DND-41 (cell line): ENCODE data around the gene RANBP9.

Experiments
- CTCF ChIP-seq: IDR thresholded peaks from 2 replicates; pipeline ENCODE4 v1.5.1; 2012; ENCODE audit warnings: borderline replicate concordance, low read length, moderate library complexity, mild to moderate bottlenecking; ENCODE audit not compliant: poor library complexity, severe bottlenecking; ENCODE audit errors: extremely low read depth
- EZH2 ChIP-seq: IDR thresholded peaks from 3 replicates; pipeline ENCODE4 v1.6.1; 2012; ENCODE audit warnings: borderline replicate concordance, low read depth, mild to moderate bottlenecking, moderate library complexity, low read length, inconsistent platforms; ENCODE audit not compliant: severe bottlenecking

DNA sequence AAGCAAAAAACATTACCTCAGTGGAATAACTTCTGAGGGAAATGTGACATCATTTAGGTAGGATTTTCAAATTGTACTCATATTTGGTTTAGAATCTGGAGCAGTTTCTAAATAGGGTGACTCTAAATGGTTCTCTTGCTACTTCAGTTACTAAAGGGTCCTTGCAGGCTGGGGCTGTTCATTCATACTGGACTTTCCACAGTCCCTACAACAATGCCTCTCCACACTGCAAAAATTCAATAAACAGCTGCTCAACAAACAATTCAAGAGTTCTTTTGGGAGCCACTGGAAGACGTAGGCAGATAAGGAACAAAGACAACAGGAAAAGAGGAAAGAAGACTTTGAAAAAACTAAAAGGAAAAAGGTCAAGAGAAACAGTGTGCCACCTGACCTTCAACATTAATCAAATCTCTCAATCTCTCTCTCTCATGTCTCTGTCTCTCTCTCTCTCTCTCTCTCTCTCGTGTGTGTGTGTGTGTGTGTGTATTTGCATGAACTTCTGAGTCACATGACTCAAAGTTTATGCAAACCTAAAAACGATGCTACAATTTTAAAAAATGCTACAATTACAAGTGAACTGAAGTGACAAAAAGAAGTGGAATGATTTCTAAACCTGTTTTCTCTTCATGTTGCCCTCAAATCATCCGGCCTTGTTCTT is 82.0 kb downstream of the RANBP9 start:
- TF ChIP-seq CTCF (no peak), EZH2 (no peak)
